ENCODE results near the gene CX3CR1. TPM values are rescaled to one million over a fixed set of nuclear protein-coding genes. Genes with fewer than 3 reads are reported as not detected.

Gene CX3CR1
- total and polyA plus RNA-seq, 5 donors = 0.19 to 1.0 (median 0.76) TPM

- ATAC-seq = no peak
Measured at GRCh38 chr3:39289107-39289506, 9.3 kb upstream of the CX3CR1 start.

GRCh38 chr3:39288300-39288808 lies 8.5 kb upstream of the CX3CR1 start:
- WGBS = 14% methylated on average over 3 of the region's 3 CpGs
- ATAC-seq (peak; percentile 92 to 93), DNase-seq (peak; percentile 68 to 87 (median 84))
- Histone ChIP-seq H3K4me1 (ENCODE audit: control insufficient read depth, insufficient read depth, low read length) (no peaks in the 10 kb centered on the region), H3K27ac (ENCODE audit: low read length) (no peak overlapping the region), H3K9me3 (ENCODE audit: control insufficient read depth, low read length) (no peaks in the 10 kb centered on the region), H3K27me3 (ENCODE audit: control insufficient read depth, insufficient read depth) (no peaks in the 10 kb centered on the region), H3K4me3 (ENCODE audit: low read length) (no peak overlapping the region)
- intact Hi-C loops (cut with DNase I) = loop anchor here (2.0 to 5.0 kb wide), 5 partner anchors 81 to 162 kb away; partner anchors contain the start of gene XIRP1 (in 1 of the 4)

More at GRCh38 chr3:39289107-39289506, 9.3 kb upstream of the CX3CR1 start:
- 89% methylated on average over 4 of the region's 4 CpGs for WGBS
- Histone ChIP-seq H3K27ac (ENCODE audit: low read length) (no peak overlapping the region), H3K4me1 (ENCODE audit: control insufficient read depth, insufficient read depth, low read length) (no peaks in the 10 kb centered on the region), H3K27me3 (ENCODE audit: control insufficient read depth, insufficient read depth) (no peaks in the 10 kb centered on the region), H3K9me3 (ENCODE audit: control insufficient read depth, low read length) (no peaks in the 10 kb centered on the region), H3K4me3 (ENCODE audit: low read length) (no peak overlapping the region)
- intact Hi-C loops (cut with DNase I) = loop anchor here (2.0 to 5.0 kb wide), 5 partner anchors 82 to 162 kb away; partner anchors contain the start of gene XIRP1 (in 1 of the 4)
- DNase-seq = no peak

- no peak for ATAC-seq
- no peaks in the 10 kb centered on the region for H3K27me3 ChIP-seq (ENCODE audit: control insufficient read depth, insufficient read depth)
- WGBS = 64% methylated on average over 8 of the region's 8 CpGs
- no peak for DNase-seq
- intact Hi-C loops (cut with DNase I) = loop anchor here (2.0 to 5.0 kb wide), 5 partner anchors 80 to 161 kb away; partner anchors contain the start of gene XIRP1 (in 1 of the 4)
- no peaks in the 10 kb centered on the region for H3K4me1 ChIP-seq (ENCODE audit: control insufficient read depth, insufficient read depth, low read length)
- no peaks in the 10 kb centered on the region for H3K9me3 ChIP-seq (ENCODE audit: control insufficient read depth, low read length)
- no peak overlapping the region for H3K27ac ChIP-seq (ENCODE audit: low read length)
- no peak overlapping the region for H3K4me3 ChIP-seq (ENCODE audit: low read length)
Measured at GRCh38 chr3:39287216-39288164, 7.7 kb upstream of the CX3CR1 start.

DNA sequence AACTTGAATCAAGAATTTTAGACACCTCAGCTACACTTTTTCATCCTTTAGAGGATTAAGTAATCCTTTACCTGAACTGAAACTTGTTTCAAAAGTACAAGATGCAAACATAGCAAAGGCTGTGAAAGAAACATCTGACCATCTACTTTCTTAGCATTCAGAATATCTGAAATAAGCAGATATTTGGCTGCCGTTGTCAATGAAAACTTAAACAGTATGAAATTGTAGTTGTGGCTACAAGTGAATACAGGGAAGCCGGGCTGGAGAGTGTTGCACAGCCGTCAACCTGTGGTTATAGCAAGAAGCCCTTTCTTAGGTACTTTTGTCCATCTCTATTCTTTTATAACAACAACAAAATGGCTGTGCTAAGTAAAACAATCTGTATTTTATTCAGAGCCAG lies 6.9 kb upstream of the CX3CR1 start:
- intact Hi-C loops (cut with DNase I) = loop anchor here (5.0 kb wide), 4 partner anchors 79 to 159 kb away; partner anchors contain the start of gene XIRP1 (in 1 of the 4)
- Histone ChIP-seq H3K4me1 (ENCODE audit: control insufficient read depth, insufficient read depth, low read length) (no peaks in the 10 kb centered on the region), H3K4me3 (ENCODE audit: low read length) (no peak overlapping the region), H3K27ac (ENCODE audit: low read length) (no peak overlapping the region), H3K9me3 (ENCODE audit: control insufficient read depth, low read length) (no peaks in the 10 kb centered on the region), H3K27me3 (ENCODE audit: control insufficient read depth, insufficient read depth) (no peaks in the 10 kb centered on the region)
- WGBS = 91% methylated on average over 3 of the region's 3 CpGs
- ATAC-seq (no peak), DNase-seq (no peak)

- ATAC-seq (no peak), DNase-seq (no peak)
- intact Hi-C loops (cut with DNase I) = loop anchor here (5.0 kb wide), 4 partner anchors 78 to 158 kb away; partner anchors contain the start of gene XIRP1 (in 1 of the 4)
- no peaks in the 10 kb centered on the region for H3K9me3 ChIP-seq (ENCODE audit: control insufficient read depth, low read length)
- no peaks in the 10 kb centered on the region for H3K4me1 ChIP-seq (ENCODE audit: control insufficient read depth, insufficient read depth, low read length)
- no peak overlapping the region for H3K4me3 ChIP-seq (ENCODE audit: low read length)
- no peaks in the 10 kb centered on the region for H3K27me3 ChIP-seq (ENCODE audit: control insufficient read depth, insufficient read depth)
- no peak overlapping the region for H3K27ac ChIP-seq (ENCODE audit: low read length)
Measured at GRCh38 chr3:39285332-39285731, 5.5 kb upstream of the CX3CR1 start.

DNA sequence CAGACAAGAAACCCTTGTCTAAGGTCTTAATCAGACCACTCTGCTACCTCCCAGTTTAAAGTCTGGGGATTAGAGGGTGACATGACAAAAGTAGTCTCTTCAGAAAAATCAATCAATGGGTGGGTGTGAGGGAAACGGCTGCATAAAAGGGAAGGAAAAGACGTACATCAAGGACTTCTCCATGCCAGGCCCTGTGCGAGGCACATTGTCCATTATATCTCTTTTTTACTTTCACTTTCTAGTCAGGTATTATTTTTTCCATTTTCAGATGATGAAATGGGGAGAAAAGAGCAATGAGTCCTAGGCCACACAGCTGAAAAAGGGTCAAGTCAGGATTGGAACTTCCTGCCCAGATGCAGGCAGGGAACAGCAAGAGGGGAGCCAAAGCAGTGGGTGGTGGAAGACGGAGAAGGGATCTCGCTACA lies 4.6 kb upstream of the CX3CR1 start:
- Histone ChIP-seq H3K4me3 (ENCODE audit: low read length) (no peak overlapping the region), H3K9me3 (ENCODE audit: control insufficient read depth, low read length) (no peaks in the 10 kb centered on the region), H3K27me3 (ENCODE audit: control insufficient read depth, insufficient read depth) (no peaks in the 10 kb centered on the region), H3K4me1 (ENCODE audit: control insufficient read depth, insufficient read depth, low read length) (no peaks in the 10 kb centered on the region), H3K27ac (ENCODE audit: low read length) (no peak overlapping the region)
- ATAC-seq (peak in 1 of 2 donors; percentile 33), DNase-seq (no peak)
- intact Hi-C loops (cut with DNase I) = no loop called here
- WGBS = 54% methylated on average over 5 of the region's 5 CpGs

- no peak overlapping the region for H3K27ac ChIP-seq (ENCODE audit: low read length)
- DNase-seq (no peak), ATAC-seq (no peak)
- intact Hi-C loops (cut with DNase I) = no loop called here
- no peak overlapping the region for H3K4me3 ChIP-seq (ENCODE audit: low read length)
- H3K27me3 ChIP-seq (ENCODE audit: control insufficient read depth, insufficient read depth) = no peaks in the 10 kb centered on the region
- 74% methylated on average over 6 of the region's 6 CpGs for WGBS
- H3K9me3 ChIP-seq (ENCODE audit: control insufficient read depth, low read length) = no peaks in the 10 kb centered on the region
- no peaks in the 10 kb centered on the region for H3K4me1 ChIP-seq (ENCODE audit: control insufficient read depth, insufficient read depth, low read length)
Measured at GRCh38 chr3:39282057-39282456, 2.2 kb upstream of the CX3CR1 start.

GRCh38 chr3:39281533-39281932 lies 1.7 kb upstream of the CX3CR1 start:
- no peaks in the 10 kb centered on the region for H3K27me3 ChIP-seq (ENCODE audit: control insufficient read depth, insufficient read depth)
- DNase-seq = no peak
- no peak for ATAC-seq
- no peaks in the 10 kb centered on the region for H3K4me1 ChIP-seq (ENCODE audit: control insufficient read depth, insufficient read depth, low read length)
- no peak overlapping the region for H3K4me3 ChIP-seq (ENCODE audit: low read length)
- no peak overlapping the region for H3K27ac ChIP-seq (ENCODE audit: low read length)
- intact Hi-C loops (cut with DNase I) = no loop called here
- no peaks in the 10 kb centered on the region for H3K9me3 ChIP-seq (ENCODE audit: control insufficient read depth, low read length)
- 71% methylated on average over 9 of the region's 9 CpGs for WGBS

GRCh38 chr3:39280571-39280970 lies 735 bp upstream of the CX3CR1 start:
- intact Hi-C loops (cut with DNase I) = no loop called here
- Histone ChIP-seq H3K4me1 (ENCODE audit: control insufficient read depth, insufficient read depth, low read length) (no peaks in the 10 kb centered on the region), H3K9me3 (ENCODE audit: control insufficient read depth, low read length) (no peaks in the 10 kb centered on the region), H3K4me3 (ENCODE audit: low read length) (no peak overlapping the region), H3K27me3 (ENCODE audit: control insufficient read depth, insufficient read depth) (no peaks in the 10 kb centered on the region), H3K27ac (ENCODE audit: low read length) (no peak overlapping the region)
- ATAC-seq (no peak), DNase-seq (no peak)
- WGBS = 95% methylated on average over 5 of the region's 5 CpGs

GRCh38 chr3:39278616-39278935 lies 1.3 kb downstream of the CX3CR1 start:
- intact Hi-C loops (cut with DNase I) = no loop called here
- 60% methylated on average over 1 of the region's 1 CpG for WGBS
- DNase-seq = no peak
- H3K27me3 ChIP-seq (ENCODE audit: control insufficient read depth, insufficient read depth) = no peaks in the 10 kb centered on the region
- no peaks in the 10 kb centered on the region for H3K4me1 ChIP-seq (ENCODE audit: control insufficient read depth, insufficient read depth, low read length)
- H3K4me3 ChIP-seq (ENCODE audit: low read length) = no peak overlapping the region
- no peak overlapping the region for H3K27ac ChIP-seq (ENCODE audit: low read length)
- H3K9me3 ChIP-seq (ENCODE audit: control insufficient read depth, low read length) = no peaks in the 10 kb centered on the region
- ATAC-seq = no peak

- intact Hi-C loops (cut with DNase I) = no loop called here
- 67% methylated on average over 5 of the region's 5 CpGs for WGBS
- H3K27ac ChIP-seq (ENCODE audit: low read length) = no peak overlapping the region
Measured at GRCh38 chr3:39277893-39278615, 1.8 kb downstream of the CX3CR1 start.

More at GRCh38 chr3:39277893-39278615, 1.8 kb downstream of the CX3CR1 start:
- H3K4me1 ChIP-seq (ENCODE audit: control insufficient read depth, insufficient read depth, low read length) = no peaks in the 10 kb centered on the region
- DNase-seq (no peak), ATAC-seq (no peak)
- no peak overlapping the region for H3K4me3 ChIP-seq (ENCODE audit: low read length)
- no peaks in the 10 kb centered on the region for H3K9me3 ChIP-seq (ENCODE audit: control insufficient read depth, low read length)
- H3K27me3 ChIP-seq (ENCODE audit: control insufficient read depth, insufficient read depth) = no peaks in the 10 kb centered on the region

Measured in right cardiac atrium (tissue), 5 donors.